Spleen (tissue), 13 donors: Measurements from ENCODE around the gene RGS10. TPM values are rescaled to one million over a fixed set of nuclear protein-coding genes. Genes with fewer than 3 reads are reported as not detected.

ENCODE experiments used
- DNase-seq: peaks from one replicate; pipeline ENCODE4 v3.0.0-alpha.2; 2020
- H3K27ac ChIP-seq, 8 donors: fragments of 200-600 bp; sonication (generic) in 7 of 8; 1 replicate in 4 of 8; 2 replicates in 4 of 8; pipeline versions ENCODE4 v1.5.0 to v1.8.0; 2016 to 2021; ENCODE audit warnings: inconsistent platforms in 4 of 8, mild to moderate bottlenecking in 4 of 8, moderate library complexity in 1 of 8
- H3K27me3 ChIP-seq, 7 donors: fragments of 200-600 bp; sonication (generic) in 6 of 7; replicated peaks in 1 of 7; 1 replicate in 4 of 7; 2 replicates in 3 of 7; pipeline versions ENCODE4 v1.5.0 to v1.8.0; 2016 to 2021; ENCODE audit warnings: inconsistent platforms in 3 of 7, mild to moderate bottlenecking in 1 of 7
- H3K36me3 ChIP-seq, 6 donors: fragments of 200-600 bp; sonication (generic) in 5 of 6; 1 replicate in 4 of 6; 2 replicates in 2 of 6; pipeline versions ENCODE4 v1.5.0 to v1.8.0; 2016 to 2021; ENCODE audit warnings: inconsistent platforms in 2 of 6
- H3K4me1 ChIP-seq, 6 donors: fragments of 200-600 bp; sonication (generic) in 5 of 6; 1 replicate in 3 of 6; 2 replicates in 3 of 6; pipeline versions ENCODE4 v1.5.0 to v1.8.0; 2016 to 2021; ENCODE audit warnings: inconsistent platforms in 3 of 6
- H3K4me3 ChIP-seq, 8 donors: fragments of 200-600 bp; sonication (generic) in 7 of 8; 1 replicate in 4 of 8; 2 replicates in 4 of 8; pipeline versions ENCODE4 v1.5.0 to v1.8.0; 2016 to 2021; ENCODE audit warnings: inconsistent platforms in 4 of 8, mild to moderate bottlenecking in 4 of 8, moderate library complexity in 2 of 8
- H3K9me3 ChIP-seq, 8 donors: fragments of 200-600 bp; sonication (generic) in 7 of 8; 1 replicate in 4 of 8; 2 replicates in 4 of 8; pipeline versions ENCODE4 v1.5.0 to v1.8.0; 2016 to 2021; ENCODE audit warnings: inconsistent platforms in 4 of 8
- POLR2A ChIP-seq, 3 donors: fragments of 450-650 bp; IDR thresholded peaks; one replicate each; pipeline ENCODE4 v1.5.1; 2017; ENCODE audit warnings: antibody characterized with exemption in 3 of 3, mild to moderate bottlenecking in 1 of 3
- POLR2AphosphoS5 ChIP-seq, 3 donors: sonication (generic); formaldehyde crosslinking; IDR thresholded peaks; one replicate each; pipeline ENCODE4 v1.5.1; 2017; ENCODE audit warnings: antibody characterized with exemption in 3 of 3
- WGBS, 5 donors: extraction: QIAGEN DNeasy Blood & Tissue Kit in 3 of 5; methylation state at CpG; one replicate each; pipeline versions ENCODE4 v1.1.5 to v1.1.7; 2013 to 2018; 5-methylcytosine and 5-hydroxymethylcytosine counted together
- intact Hi-C: fragments of 100-400 bp; cut with DNase I; formaldehyde crosslinking; loops from one replicate; pipeline ENCODE4 v1.15.0; 2023; ENCODE audit warnings: low total_unique reads
- long read RNA-seq, 2 donors: transcript quantifications; one replicate each; lab custom pipeline, GENCODE V29; 2026
- polyA plus RNA-seq, 3 donors: library from polyadenylated mRNA; stranded (reverse); fragments of 200-250 nt; gene quantifications; one replicate each; pipeline ENCODE4 v1.2.1, GENCODE V29; 2013
- total RNA-seq, 7 donors: library from RNA; depleted of rRNA in 3 of 7; stranded (reverse); fragments of >200 nt in 3 of 7; fragmentation: NEBNext Ultra II Directional in 4 of 7; extraction: Animal tissue kit (Norgen Biotek cat#: 25700) in 4 of 7; gene quantifications; one replicate each; pipeline versions ENCODE4 v1.1.0 to v1.2.1, GENCODE V29; 2016 to 2021
- TF ChIP-seq, protein P1 (sequence below), 11 experiments: fragments of 200-600 bp in 7 of 11; fragments of 450-650 bp in 4 of 11; sonication (generic) in 4 of 11; IDR thresholded peaks in 8 of 11; conservative IDR thresholded peaks in 3 of 11; 1 replicate in 7 of 11; 2 replicates in 4 of 11; pipeline versions ENCODE4 v1.4.0 to v1.8.0; 2016 to 2021; ENCODE audit warnings: antibody characterized with exemption in 11 of 11, inconsistent platforms in 4 of 11, mild to moderate bottlenecking in 1 of 11
- donor health status: healthy with polysubstance abuse.
- donor health status: DM: no; HTN: no; CAD: no; lungs with moderate emphysema.
- donor health status: DM: no; HTN: no; CAD: no.
- donor health status: Bipolar disorder and iron deficiency.
- donor health status: healthy.
- donor health status: DM: no; HTN: no; CAD: no.
- donor health status: DM: yes; HTN: yes; CAD: no.

The RGS10 gene, protein sequence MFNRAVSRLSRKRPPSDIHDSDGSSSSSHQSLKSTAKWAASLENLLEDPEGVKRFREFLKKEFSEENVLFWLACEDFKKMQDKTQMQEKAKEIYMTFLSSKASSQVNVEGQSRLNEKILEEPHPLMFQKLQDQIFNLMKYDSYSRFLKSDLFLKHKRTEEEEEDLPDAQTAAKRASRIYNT
- total RNA-seq: 10 to 100 TPM; 29.1 to 74.1 (median 38.9) TPM
- 100 to 1,000 TPM in 1 of 3 donors, 10 to 100 TPM in 2; 52.7 to 127 (median 92.9) TPM for polyA plus RNA-seq
- long read RNA-seq, donor 1, transcript RGS10-202 (5 exons, 804 nt): major isoform, 43 of 45 reads
- long read RNA-seq, donor 1, partial matches to known transcripts: 0 of 45 reads
- long read RNA-seq, donor 1, other reads (novel, unspliced or antisense): 0 of 45 reads
- long read RNA-seq, donor 2, transcript RGS10-202 (5 exons, 804 nt): major isoform, 33 of 36 reads
- long read RNA-seq, donor 2, partial matches to known transcripts: 0 of 36 reads
- long read RNA-seq, donor 2, other reads (novel, unspliced or antisense): 0 of 36 reads

DNA sequence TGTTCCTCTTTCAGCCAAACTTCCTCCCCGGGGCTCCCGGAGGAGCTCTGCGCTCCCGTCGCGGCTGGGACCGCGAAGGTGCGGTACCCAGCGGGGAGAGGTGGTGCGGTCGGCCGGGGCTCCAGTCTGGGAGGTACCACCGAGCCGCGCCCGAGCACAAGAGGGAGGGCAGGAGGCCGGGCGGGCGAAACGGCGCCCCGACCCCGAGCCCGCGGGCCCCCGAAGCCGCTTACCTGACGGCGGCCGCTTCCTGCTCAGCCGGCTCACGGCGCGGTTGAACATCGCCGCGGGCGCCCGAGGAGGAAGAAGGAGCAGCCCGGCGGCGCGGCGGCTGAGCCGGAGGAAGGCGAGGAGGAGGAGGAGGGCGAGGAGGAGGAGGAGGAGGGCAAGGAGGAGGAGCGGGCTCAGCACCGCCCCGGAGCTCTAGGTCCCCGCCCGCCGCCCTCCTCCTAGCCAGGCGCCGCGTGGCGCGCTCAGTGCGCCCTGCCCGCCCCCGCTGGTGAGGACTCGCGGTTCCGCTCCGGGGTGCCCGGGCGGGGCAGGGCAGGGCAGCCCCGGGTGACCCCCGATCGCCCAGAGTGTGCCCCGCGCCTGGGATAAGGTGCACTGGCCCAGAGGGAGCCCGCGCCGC is at the start of gene RGS10:
Gene RGS10, minus strand, starts transcription at position 363 of the 631 bp plus-strand sequence. Its CDS starts 81 bp downstream, at position 282.
- Histone ChIP-seq H3K4me1 (peaks cover 0 to 66% (median 51%) of the 10 kb centered on the region in 6 donors), H3K27ac (peak within 1 kb of the TSS; percentile 55 to 87 (median 74)), H3K27me3 (peaks cover 0 to 37% (median 0%) of the 10 kb centered on the region in 7 donors), H3K4me3 (peak within 1 kb of the TSS; percentile 61 to 97 (median 84)), H3K9me3 (no peaks in the 10 kb centered on the region), H3K36me3 (no peaks in the 10 kb centered on the region)
- peak; percentile 94 for DNase-seq
- WGBS, 5 donors: 0 to 1% (median 0%) methylated on average over 45 to 76 of the region's 76 CpGs
- intact Hi-C loops: no loop called here
- TF ChIP-seq POLR2A (IDR thresholded peaks at IDR 0.05) (no peak), POLR2AphosphoS5 (IDR thresholded peaks at IDR 0.05) (peak; percentile 76 to 86 (median 82))

DNA sequence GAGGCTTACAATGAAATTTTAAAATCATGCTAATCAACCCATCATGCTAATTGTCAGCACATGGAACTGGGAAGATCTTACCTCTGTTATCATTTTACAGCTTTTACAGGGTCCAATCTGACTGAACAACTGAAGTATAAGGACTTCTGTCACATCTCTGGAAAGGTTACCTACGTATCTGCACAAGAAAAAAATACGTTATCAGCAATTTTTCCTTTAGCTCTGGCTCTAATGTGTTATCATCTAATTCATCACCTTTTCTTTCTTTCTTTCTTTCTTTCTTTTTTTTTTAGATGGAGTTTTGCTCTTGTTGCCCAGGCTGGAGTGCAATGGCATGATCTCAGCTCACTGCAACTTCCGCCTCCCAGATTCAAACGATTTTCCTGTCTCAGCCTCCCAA is 45.6 kb upstream of the RGS10 start:
- Histone ChIP-seq H3K27ac (no peak overlapping the region), H3K9me3 (no peaks in the 10 kb centered on the region), H3K36me3 (peaks cover 0 to 78% (median 40%) of the 10 kb centered on the region in 6 donors), H3K4me1 (peaks cover 16 to 82% (median 41%) of the 10 kb centered on the region in 6 donors), H3K4me3 (no peak overlapping the region), H3K27me3 (no peaks in the 10 kb centered on the region)
- intact Hi-C loops: no loop called here
- no peak for DNase-seq
- no peak for TF ChIP-seq POLR2A (IDR thresholded peaks at IDR 0.05)
- no peak for TF ChIP-seq POLR2AphosphoS5 (IDR thresholded peaks at IDR 0.05)
- TF ChIP-seq, protein P1, sequence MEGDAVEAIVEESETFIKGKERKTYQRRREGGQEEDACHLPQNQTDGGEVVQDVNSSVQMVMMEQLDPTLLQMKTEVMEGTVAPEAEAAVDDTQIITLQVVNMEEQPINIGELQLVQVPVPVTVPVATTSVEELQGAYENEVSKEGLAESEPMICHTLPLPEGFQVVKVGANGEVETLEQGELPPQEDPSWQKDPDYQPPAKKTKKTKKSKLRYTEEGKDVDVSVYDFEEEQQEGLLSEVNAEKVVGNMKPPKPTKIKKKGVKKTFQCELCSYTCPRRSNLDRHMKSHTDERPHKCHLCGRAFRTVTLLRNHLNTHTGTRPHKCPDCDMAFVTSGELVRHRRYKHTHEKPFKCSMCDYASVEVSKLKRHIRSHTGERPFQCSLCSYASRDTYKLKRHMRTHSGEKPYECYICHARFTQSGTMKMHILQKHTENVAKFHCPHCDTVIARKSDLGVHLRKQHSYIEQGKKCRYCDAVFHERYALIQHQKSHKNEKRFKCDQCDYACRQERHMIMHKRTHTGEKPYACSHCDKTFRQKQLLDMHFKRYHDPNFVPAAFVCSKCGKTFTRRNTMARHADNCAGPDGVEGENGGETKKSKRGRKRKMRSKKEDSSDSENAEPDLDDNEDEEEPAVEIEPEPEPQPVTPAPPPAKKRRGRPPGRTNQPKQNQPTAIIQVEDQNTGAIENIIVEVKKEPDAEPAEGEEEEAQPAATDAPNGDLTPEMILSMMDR (IDR thresholded peaks at IDR 0.05 in 8 of 11, conservative IDR thresholded peaks at IDR 0.05 in 3 of 11): no peak
- 90 to 96% (median 94%) methylated on average over 4 of the region's 4 CpGs for WGBS, 5 donors

DNA sequence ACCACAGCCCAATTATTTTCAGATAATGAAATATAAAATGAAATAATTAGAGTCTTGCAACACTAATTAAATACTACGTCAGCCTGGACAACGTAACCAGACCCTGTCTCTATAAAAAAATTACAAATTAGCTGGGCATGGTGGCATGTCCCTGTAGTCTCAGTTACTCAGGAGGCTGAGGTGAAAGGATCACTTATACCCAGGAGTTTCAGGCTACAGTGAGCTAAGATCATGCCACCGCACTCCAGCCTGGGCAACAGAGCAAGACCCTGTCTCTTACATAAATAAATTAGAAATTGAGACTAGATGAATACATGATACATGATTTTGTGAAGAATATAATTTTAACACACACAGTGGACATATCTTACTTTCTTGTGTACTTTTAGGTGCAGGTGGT is 35.8 kb upstream of the RGS10 start:
- no peaks in the 10 kb centered on the region for H3K27me3 ChIP-seq
- no peak for TF ChIP-seq POLR2A (IDR thresholded peaks at IDR 0.05)
- TF ChIP-seq POLR2AphosphoS5 (IDR thresholded peaks at IDR 0.05): no peak
- TF ChIP-seq, protein P1 (IDR thresholded peaks at IDR 0.05 in 8 of 11, conservative IDR thresholded peaks at IDR 0.05 in 3 of 11): no peak
- 93 to 98% (median 97%) methylated on average over 3 of the region's 3 CpGs for WGBS, 5 donors
- H3K36me3 ChIP-seq: peaks cover 2 to 100% (median 78%) of the 10 kb centered on the region in 6 donors
- intact Hi-C loops: no loop called here
- H3K9me3 ChIP-seq: no peaks in the 10 kb centered on the region
- no peak overlapping the region for H3K27ac ChIP-seq
- DNase-seq: no peak
- H3K4me1 ChIP-seq: peaks cover 0 to 41% (median 12%) of the 10 kb centered on the region in 6 donors
- no peak overlapping the region for H3K4me3 ChIP-seq

DNA sequence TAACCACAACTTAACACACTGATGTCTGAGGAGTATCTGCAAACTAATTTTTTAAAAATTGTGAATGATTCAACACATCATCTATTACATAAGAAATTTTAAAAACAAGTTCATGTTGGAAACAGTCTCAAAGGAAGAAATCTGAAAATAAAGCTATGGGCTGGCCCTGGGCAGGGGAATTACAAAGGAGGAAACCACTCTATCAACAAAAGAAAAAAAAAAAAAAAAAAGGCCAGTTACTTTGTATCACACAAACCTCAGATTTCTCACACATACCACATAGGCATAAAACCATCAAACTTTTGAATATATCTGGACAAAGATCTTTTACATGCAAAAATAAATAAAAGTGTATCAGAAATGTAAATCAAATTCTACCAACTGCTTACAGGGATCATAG is 33.5 kb upstream of the RGS10 start:
- Histone ChIP-seq H3K27me3 (no peaks in the 10 kb centered on the region), H3K9me3 (no peaks in the 10 kb centered on the region), H3K4me3 (no peak overlapping the region), H3K4me1 (peaks cover 0 to 19% (median 8%) of the 10 kb centered on the region in 6 donors), H3K27ac (peak overlapping the region in 3 of 8 donors; percentile 17 to 55 (median 19)), H3K36me3 (peaks cover 2 to 96% (median 78%) of the 10 kb centered on the region in 6 donors)
- intact Hi-C loops: no loop called here
- TF ChIP-seq, protein P1 (IDR thresholded peaks at IDR 0.05 in 8 of 11, conservative IDR thresholded peaks at IDR 0.05 in 3 of 11): no peak
- TF ChIP-seq POLR2A (IDR thresholded peaks at IDR 0.05) (no peak), POLR2AphosphoS5 (IDR thresholded peaks at IDR 0.05) (no peak)
- no peak for DNase-seq
